H1 (cell line): Measurements from ENCODE around the gene HSPB1. TPM values are rescaled to one million over a fixed set of nuclear protein-coding genes. Genes with fewer than 3 reads are reported as not detected.
A peak's percentile ranks its signal among the peaks of the same experiment; 100 is the strongest.

Experiments
- CTCF ChIA-PET: fragments of 300-600 bp; sonication (Branson Sonifier 250); formaldehyde crosslinking; loops from one replicate; lab custom pipeline; 2021; ENCODE audit not compliant: partially characterized antibody; lab: Charles Lee
- POLR2A ChIA-PET: fragments of 300-600 bp; sonication (Branson Sonifier 250); formaldehyde crosslinking; loops from one replicate; lab custom pipeline; 2021; ENCODE audit warnings: inconsistent platforms; ENCODE audit not compliant: partially characterized antibody; lab: Charles Lee
- DNase-seq, 2 experiments: peaks; one replicate each; pipeline versions ENCODE4 v3.0.0 to v3.0.0-alpha.2; 2010 to 2022; ENCODE audit warnings: low spot score in 2 of 2, low read depth in 1 of 2, mixed read lengths in 1 of 2
- FAIRE-seq: peaks from 2 replicates; lab custom pipeline; 2011; peaks lifted over from hg19 to GRCh38; lab: Jason Lieb, UNC
- H2AFZ ChIP-seq: 2 replicates; pipeline ENCODE4 v1.8.1; 2012; ENCODE audit warnings: low read length, inconsistent platforms
- H2AK5ac ChIP-seq: 2 replicates; pipeline ENCODE4 v1.6.1; 2013; ENCODE audit warnings: low read depth, low read length
- H2BK120ac ChIP-seq: replicated peaks from 2 replicates; pipeline ENCODE3; 2013; ENCODE audit warnings: low read depth, low read length, inconsistent platforms
- H2BK12ac ChIP-seq: 2 replicates; pipeline ENCODE4 v1.6.1; 2013; ENCODE audit warnings: low read depth, low read length
- H2BK15ac ChIP-seq: 2 replicates; pipeline ENCODE4 v1.6.1; 2013; ENCODE audit warnings: low read length
- H2BK20ac ChIP-seq: 2 replicates; pipeline ENCODE4 v1.6.1; 2013; ENCODE audit warnings: low read length
- H2BK5ac ChIP-seq: 2 replicates; pipeline ENCODE4 v1.6.1; 2013; ENCODE audit warnings: low read depth, low read length
- H3K14ac ChIP-seq: 2 replicates; pipeline ENCODE4 v1.6.1; 2013; ENCODE audit warnings: inconsistent platforms; ENCODE audit not compliant: insufficient read length
- H3K18ac ChIP-seq: 2 replicates; pipeline ENCODE4 v1.6.1; 2013; ENCODE audit warnings: low read length; ENCODE audit errors: extremely low read depth
- H3K23ac ChIP-seq: 2 replicates; pipeline ENCODE4 v1.6.1; 2013; ENCODE audit warnings: inconsistent platforms; ENCODE audit not compliant: insufficient read length
- H3K23me2 ChIP-seq: 2 replicates; pipeline ENCODE4 v1.6.1; 2013; ENCODE audit warnings: low read depth, low read length
- H3K27ac ChIP-seq: 2 replicates; pipeline ENCODE4 v1.6.1; 2011; ENCODE audit warnings: low read depth, low read length, inconsistent platforms
- H3K27me3 ChIP-seq, 4 experiments: replicated peaks in 1 of 4; 1 replicate in 1 of 4; 2 replicates in 3 of 4; pipeline versions ENCODE4 v1.6.1 to v1.8.1; 2011 to 2013; ENCODE audit warnings: low read length in 3 of 4, mild to moderate bottlenecking in 3 of 4, inconsistent platforms in 2 of 4, mixed read lengths in 2 of 4, moderate library complexity in 1 of 4; ENCODE audit not compliant: control insufficient read depth in 3 of 4, insufficient read depth in 3 of 4; ENCODE audit errors: extremely low read depth in 1 of 4
- H3K36me3 ChIP-seq, 4 experiments: 2 replicates each; pipeline versions ENCODE4 v1.6.1 to v1.8.1; 2011 to 2013; ENCODE audit warnings: mild to moderate bottlenecking in 4 of 4, low read length in 3 of 4, moderate library complexity in 2 of 4, control low read depth in 1 of 4, inconsistent platforms in 1 of 4; ENCODE audit not compliant: insufficient read depth in 4 of 4, control insufficient read depth in 2 of 4
- H3K4ac ChIP-seq: replicated peaks from 2 replicates; pipeline ENCODE3; 2013; ENCODE audit warnings: low read length, low read depth, mixed read lengths, inconsistent platforms; ENCODE audit not compliant: insufficient read length
- H3K4me1 ChIP-seq, 4 experiments: replicated peaks in 1 of 4; 1 replicate in 1 of 4; 2 replicates in 3 of 4; pipeline versions ENCODE4 v1.6.1 to v1.8.1; 2011 to 2013; ENCODE audit warnings: low read length in 3 of 4, inconsistent platforms in 2 of 4, mixed read lengths in 1 of 4; ENCODE audit not compliant: insufficient read depth in 4 of 4, control insufficient read depth in 3 of 4
- H3K4me2 ChIP-seq, 2 experiments: 2 replicates each; pipeline versions ENCODE4 v1.6.1 to v1.8.1; 2011 to 2013; ENCODE audit warnings: low read depth in 2 of 2, low read length in 2 of 2, control low read depth in 1 of 2, inconsistent platforms in 1 of 2, mild to moderate bottlenecking in 1 of 2; ENCODE audit not compliant: insufficient read depth in 1 of 2
- H3K4me3 ChIP-seq, 4 experiments: fragments of 200-600, 300-600 bp in 1 of 4; sonication (generic), shearing (Covaris generic), sonication (Bioruptor Twin) in 1 of 4; 2 replicates each; pipeline versions ENCODE4 v1.5.1 to v1.8.1; 2011 to 2016; ENCODE audit warnings: low read length in 4 of 4, low read depth in 3 of 4, control low read depth in 2 of 4, inconsistent platforms in 2 of 4, mild to moderate bottlenecking in 2 of 4, mixed read lengths in 1 of 4, moderate library complexity in 1 of 4; ENCODE audit not compliant: insufficient read depth in 2 of 4; ENCODE audit errors: extremely low read depth in 1 of 4
- H3K56ac ChIP-seq: replicated peaks from 2 replicates; pipeline ENCODE3; 2013; ENCODE audit warnings: low read depth, mild to moderate bottlenecking, mixed read lengths, low read length, inconsistent platforms; ENCODE audit not compliant: insufficient read length
- H3K79me1 ChIP-seq: 2 replicates; pipeline ENCODE4 v1.6.1; 2013; ENCODE audit warnings: low read depth, low read length, control low read depth
- H3K79me2 ChIP-seq, 2 experiments: 2 replicates each; pipeline versions ENCODE4 v1.6.1 to v1.8.1; 2012 to 2013; ENCODE audit warnings: low read length in 2 of 2, mild to moderate bottlenecking in 2 of 2, inconsistent platforms in 1 of 2; ENCODE audit not compliant: insufficient read depth in 2 of 2, control insufficient read depth in 1 of 2
- H3K9ac ChIP-seq, 4 experiments: replicated peaks in 1 of 4; 1 replicate in 1 of 4; 2 replicates in 3 of 4; pipeline versions ENCODE4 v1.6.1 to v1.8.1; 2011 to 2013; ENCODE audit warnings: low read depth in 3 of 4, low read length in 3 of 4, control low read depth in 2 of 4, mild to moderate bottlenecking in 2 of 4, moderate library complexity in 2 of 4, inconsistent platforms in 1 of 4; ENCODE audit errors: extremely low read depth in 1 of 4
- H3K9me3 ChIP-seq, 2 experiments: 2 replicates each; pipeline versions ENCODE4 v1.6.1 to v1.8.1; 2012 to 2013; ENCODE audit warnings: mild to moderate bottlenecking in 2 of 2, moderate library complexity in 2 of 2, control low read depth in 1 of 2, inconsistent platforms in 1 of 2, low read depth in 1 of 2, low read length in 1 of 2, mixed read lengths in 1 of 2; ENCODE audit not compliant: insufficient read depth in 2 of 2
- H4K20me1 ChIP-seq, 2 experiments: replicated peaks in 1 of 2; 2 replicates each; pipeline versions ENCODE3 to v1.8.1; 2011 to 2013; ENCODE audit warnings: inconsistent platforms in 2 of 2, low read length in 2 of 2, mild to moderate bottlenecking in 1 of 2; ENCODE audit not compliant: insufficient read depth in 2 of 2, control insufficient read depth in 1 of 2
- H4K5ac ChIP-seq: 2 replicates; pipeline ENCODE4 v1.6.1; 2013; ENCODE audit warnings: low read length, low read depth, mixed read lengths, inconsistent platforms; ENCODE audit not compliant: insufficient read length
- H4K8ac ChIP-seq: 2 replicates; pipeline ENCODE4 v1.8.0; 2013; ENCODE audit warnings: mild to moderate bottlenecking, moderate library complexity, low read length, inconsistent platforms; ENCODE audit not compliant: insufficient read depth; ENCODE audit errors: extremely low read depth
- H4K91ac ChIP-seq: replicated peaks from 2 replicates; pipeline ENCODE3; 2013; ENCODE audit warnings: low read length, mixed read lengths, inconsistent platforms; ENCODE audit not compliant: insufficient read length
- POLR2A ChIP-seq, 2 experiments: IDR thresholded peaks; 1 replicate in 1 of 2; 2 replicates in 1 of 2; pipeline ENCODE4 v1.6.1; 2011; ENCODE audit warnings: low read depth in 2 of 2, low read length in 2 of 2, mild to moderate bottlenecking in 2 of 2; ENCODE audit errors: control extremely low read depth in 1 of 2
- SRF ChIP-seq: IDR thresholded peaks from 2 replicates; pipeline ENCODE4 v1.6.1; 2011; ENCODE audit warnings: mild to moderate bottlenecking, low read depth, low read length, moderate library complexity
- WGBS, 2 experiments: shearing (Covaris generic) in 1 of 2; methylation state at CpG; one replicate each; pipeline versions ENCODE4 v1.1.6 to v1.1.7; 2013 to 2015; ENCODE audit warnings: low lambda C conversion rate in 2 of 2, mixed read lengths in 2 of 2, inconsistent platforms in 1 of 2, low coverage in 1 of 2, missing lambda C conversion rate in 1 of 2; ENCODE audit not compliant: insufficient replicate concordance in 2 of 2, insufficient coverage in 1 of 2, insufficient read length in 1 of 2; ENCODE audit errors: extremely low coverage in 1 of 2, missing lambda C conversion rate in 1 of 2; 5-methylcytosine and 5-hydroxymethylcytosine counted together
- polyA plus RNA-seq, 7 experiments: library from polyadenylated mRNA; depleted of rRNA in 3 of 7; stranded (reverse) in 5 of 7; unstranded in 2 of 7; fragments of >200 nt in 5 of 7; fragments of 200-250 nt in 2 of 7; gene quantifications; 1 replicate in 5 of 7; 2 replicates in 1 of 7; 4 replicates in 1 of 7; pipeline versions ENCODE4 v1.2.1 to v1.2.3, GENCODE V29; 2011 to 2013; ENCODE audit warnings: missing spikeins in 2 of 7, mixed read lengths in 2 of 7
- total RNA-seq: library from RNA; stranded (reverse); fragmentation: NEBNext Ultra II Directional; extraction: Animal tissue kit (Norgen Biotek cat#: 25700); gene quantifications from 2 replicates; pipeline ENCODE4 v1.2.1, GENCODE V29; 2021
- TF ChIP-seq, protein P1 (sequence below): IDR thresholded peaks from 2 replicates; pipeline ENCODE4 v1.6.1; 2011; ENCODE audit warnings: low read length, improper control_type of control experiment

HSPB1 gene
- total and polyA plus RNA-seq, 2 of the 8 experiments (the other 6 are each of a cell fraction or from before 2014, with no cell fraction given) = 165 to 254 TPM

DNA sequence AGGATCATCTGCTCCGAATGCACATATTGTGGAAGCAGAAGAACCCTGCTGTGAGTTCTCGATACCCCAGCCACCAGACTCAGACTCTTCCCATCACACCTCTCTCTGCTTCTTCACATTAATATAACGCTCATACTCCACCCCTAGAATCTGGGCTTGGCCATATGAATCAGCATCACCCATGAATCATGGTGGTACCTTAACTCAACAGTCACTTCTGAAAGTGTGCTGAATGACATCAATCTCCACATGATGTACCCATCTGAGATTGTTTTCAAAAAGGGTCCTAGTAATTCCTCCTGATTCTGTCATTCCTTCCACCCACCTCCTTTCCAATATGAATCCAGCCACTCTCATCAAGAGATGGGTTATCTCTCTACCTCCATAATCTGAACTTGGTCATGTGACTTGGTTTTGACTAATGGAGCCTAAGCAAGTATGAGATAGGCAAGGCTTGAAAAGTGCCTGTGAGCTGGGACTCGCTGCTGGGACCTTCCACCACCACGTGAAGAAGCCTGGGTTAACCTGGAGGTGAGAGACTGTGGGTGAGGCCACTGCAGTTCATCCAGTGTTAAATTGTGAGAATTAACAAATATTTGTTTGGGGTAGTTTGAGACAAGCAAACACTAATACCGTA is 40.9 kb downstream of the HSPB1 start:
- no peak overlapping the region for H3K27ac ChIP-seq
- no peak overlapping the region for H2BK15ac ChIP-seq
- no peak overlapping the region for H3K4me3 ChIP-seq
- no peak overlapping the region for H2AFZ ChIP-seq
- 0 out of 3 replicates have a peak, but pooled peaks of 1 of the 2 experiments have one; percentile 6 for TF ChIP-seq POLR2A (IDR thresholded peaks at IDR 0.05; ENCODE audit: control extremely low read depth in 1 of 2, low read depth in 2 of 2, low read length in 2 of 2)
- TF ChIP-seq, protein P1, sequence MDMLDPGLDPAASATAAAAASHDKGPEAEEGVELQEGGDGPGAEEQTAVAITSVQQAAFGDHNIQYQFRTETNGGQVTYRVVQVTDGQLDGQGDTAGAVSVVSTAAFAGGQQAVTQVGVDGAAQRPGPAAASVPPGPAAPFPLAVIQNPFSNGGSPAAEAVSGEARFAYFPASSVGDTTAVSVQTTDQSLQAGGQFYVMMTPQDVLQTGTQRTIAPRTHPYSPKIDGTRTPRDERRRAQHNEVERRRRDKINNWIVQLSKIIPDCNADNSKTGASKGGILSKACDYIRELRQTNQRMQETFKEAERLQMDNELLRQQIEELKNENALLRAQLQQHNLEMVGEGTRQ = peak; percentile 28; the same call in 1 of the 2 replicates
- TF ChIP-seq SRF = no peak
- no peak overlapping the region for H3K9ac ChIP-seq
- peaks cover 47 to 99% of the 10 kb centered on the region in 2 experiments for H3K79me2 ChIP-seq
- H4K5ac ChIP-seq = no peak overlapping the region
- no peaks in the 10 kb centered on the region for H3K23me2 ChIP-seq
- ChIA-PET CTCF (interaction anchor here (0.5 to 0.7 kb wide), 3 partner anchors 11 to 42 kb away, joined by 3 read pairs; no protein-coding TSS in a partner anchor), POLR2A (interaction anchor here (0.7 to 15.6 kb wide), 7 partner anchors 9 to 89 kb away, joined by 3 to 249 read pairs (median 6); partner anchors contain the start of gene YWHAG)
- peaks cover 19% of the 10 kb centered on the region for H3K79me1 ChIP-seq
- H3K9me3 ChIP-seq = no peaks in the 10 kb centered on the region
- H3K56ac ChIP-seq = no peak overlapping the region
- no peak overlapping the region for H3K4me2 ChIP-seq
- peaks cover 0 to 2% (median 1%) of the 10 kb centered on the region in 4 experiments; a peak in 1 of 7 replicates for H3K4me1 ChIP-seq
- H3K27me3 ChIP-seq = no peaks in the 10 kb centered on the region
- H2BK12ac ChIP-seq = no peak overlapping the region
- H3K18ac ChIP-seq = peak overlapping the region; percentile 27; the same call in 1 of the 2 replicates
- no peak overlapping the region for H4K8ac ChIP-seq
- H2AK5ac ChIP-seq = no peak overlapping the region
- H4K20me1 ChIP-seq = peaks cover 27 to 48% of the 10 kb centered on the region in 2 experiments
- no peak overlapping the region for H2BK120ac ChIP-seq
- H3K36me3 ChIP-seq = peaks cover 14 to 78% (median 47%) of the 10 kb centered on the region in 4 experiments
- no peak overlapping the region for H2BK20ac ChIP-seq
- FAIRE-seq (no peak), DNase-seq (no peak)
- WGBS, 2 experiments = 97% methylated on average over 6 of the region's 6 CpGs; no CpG with 5 or more reads in 1 of the 2 experiments
- H3K23ac ChIP-seq = no peak overlapping the region
- H3K14ac ChIP-seq = no peak overlapping the region
- H2BK5ac ChIP-seq = no peak overlapping the region
- H4K91ac ChIP-seq = no peak overlapping the region
- H3K4ac ChIP-seq = no peak overlapping the region
